CD1c-positive myeloid dendritic cell (primary cell): ENCODE measurements around the gene RNF31.

Experiments used
- DNase-seq: peaks from one replicate; pipeline ENCODE4 v3.0.0-alpha.2; 2016; ENCODE audit errors: extremely low spot score

The RNF31 gene

GRCh38 chr14:24159777-24160498 lies 12.6 kb downstream of the RNF31 start:
- no peak for DNase-seq

GRCh38 chr14:24160499-24160849 lies 13.2 kb downstream of the RNF31 start:
- no peak for DNase-seq

- DNase-seq: peak; percentile 98
These were observed 13.8 kb downstream of the RNF31 start, which contains the start of gene IRF9 for GRCh38 chr14:24160850-24161804. Gene IRF9, plus strand, starts transcription at chr14:24161265. Its CDS starts 880 bp downstream, at chr14:24162145.

DNA sequence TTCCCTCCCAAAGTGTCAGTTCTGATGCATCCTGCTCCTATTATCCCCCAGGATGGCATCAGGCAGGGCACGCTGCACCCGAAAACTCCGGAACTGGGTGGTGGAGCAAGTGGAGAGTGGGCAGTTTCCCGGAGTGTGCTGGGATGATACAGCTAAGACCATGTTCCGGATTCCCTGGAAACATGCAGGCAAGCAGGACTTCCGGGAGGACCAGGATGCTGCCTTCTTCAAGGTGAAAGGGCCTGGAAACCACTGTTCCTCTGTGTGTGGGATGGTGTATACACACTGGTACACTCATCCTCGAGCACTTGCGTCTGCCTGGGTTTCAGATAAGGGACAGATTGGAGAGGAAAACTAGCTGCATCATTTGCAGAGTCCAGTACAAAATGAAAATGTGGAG lies 14.8 kb downstream of the RNF31 start:
- DNase-seq: peak; percentile 13

DNA sequence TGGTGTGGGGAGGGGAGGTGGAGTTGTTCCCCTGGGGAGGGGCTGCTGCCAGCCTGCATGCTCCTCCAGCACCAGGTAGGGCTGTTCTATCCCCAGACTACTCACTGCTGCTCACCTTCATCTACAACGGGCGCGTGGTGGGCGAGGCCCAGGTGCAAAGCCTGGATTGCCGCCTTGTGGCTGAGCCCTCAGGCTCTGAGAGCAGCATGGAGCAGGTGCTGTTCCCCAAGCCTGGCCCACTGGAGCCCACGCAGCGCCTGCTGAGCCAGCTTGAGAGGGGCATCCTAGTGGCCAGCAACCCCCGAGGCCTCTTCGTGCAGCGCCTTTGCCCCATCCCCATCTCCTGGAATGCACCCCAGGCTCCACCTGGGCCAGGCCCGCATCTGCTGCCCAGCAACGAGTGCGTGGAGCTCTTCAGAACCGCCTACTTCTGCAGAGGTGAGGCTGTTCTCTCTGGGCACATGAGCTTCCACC lies 17.3 kb downstream of the RNF31 start:
- DNase-seq: no peak

DNA sequence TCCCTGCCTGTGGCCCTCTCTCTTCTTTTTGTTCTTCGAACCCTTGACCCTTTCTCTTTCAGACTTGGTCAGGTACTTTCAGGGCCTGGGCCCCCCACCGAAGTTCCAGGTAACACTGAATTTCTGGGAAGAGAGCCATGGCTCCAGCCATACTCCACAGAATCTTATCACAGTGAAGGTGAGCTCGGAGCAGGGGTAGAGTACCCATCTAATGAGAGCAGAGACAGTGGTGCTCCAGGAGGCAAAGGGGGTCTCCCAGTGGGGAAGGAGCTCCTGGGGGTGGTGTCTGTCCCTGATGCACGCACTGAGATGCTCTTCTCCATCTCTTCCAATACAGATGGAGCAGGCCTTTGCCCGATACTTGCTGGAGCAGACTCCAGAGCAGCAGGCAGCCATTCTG lies 18.5 kb downstream of the RNF31 start:
- no peak for DNase-seq

DNA sequence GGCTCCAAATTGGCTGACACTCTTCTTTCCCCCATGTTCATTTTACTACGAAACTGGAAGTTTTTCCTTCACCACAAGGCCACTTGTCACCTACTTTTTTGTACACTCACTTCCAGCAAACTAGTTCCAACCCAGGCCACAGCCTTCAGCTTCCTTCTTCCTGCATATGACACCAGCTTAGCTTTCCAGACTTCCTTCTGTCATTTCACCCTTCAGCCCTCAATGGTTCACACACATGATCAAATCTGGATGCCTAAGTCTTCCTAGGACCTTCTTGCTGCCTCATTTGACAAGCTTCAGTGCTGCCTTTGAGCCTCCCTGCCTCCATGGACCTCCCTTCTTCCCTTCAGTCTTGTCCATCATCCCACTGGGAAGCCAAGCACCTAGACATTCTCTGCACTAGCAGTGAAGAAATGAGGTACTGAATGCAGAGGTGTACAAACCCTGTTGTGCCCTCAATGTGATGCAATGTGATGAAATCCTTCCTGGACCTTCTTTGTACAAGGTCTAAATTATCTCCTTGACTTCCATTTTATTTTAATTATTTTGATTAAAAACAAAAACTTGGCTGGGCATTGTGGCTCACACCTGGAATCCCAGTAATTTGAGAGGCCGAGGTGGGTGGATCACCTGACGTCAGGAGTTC lies 20.3 kb downstream of the RNF31 start:
- peak; percentile 59 for DNase-seq

GRCh38 chr14:24171422-24172260 lies 24.3 kb downstream of the RNF31 start, which contains the start of gene REC8:
Gene REC8, plus strand, starts transcription at chr14:24172080. Its CDS starts 473 bp downstream, at chr14:24172553.
- peak; percentile 33 for DNase-seq

DNA sequence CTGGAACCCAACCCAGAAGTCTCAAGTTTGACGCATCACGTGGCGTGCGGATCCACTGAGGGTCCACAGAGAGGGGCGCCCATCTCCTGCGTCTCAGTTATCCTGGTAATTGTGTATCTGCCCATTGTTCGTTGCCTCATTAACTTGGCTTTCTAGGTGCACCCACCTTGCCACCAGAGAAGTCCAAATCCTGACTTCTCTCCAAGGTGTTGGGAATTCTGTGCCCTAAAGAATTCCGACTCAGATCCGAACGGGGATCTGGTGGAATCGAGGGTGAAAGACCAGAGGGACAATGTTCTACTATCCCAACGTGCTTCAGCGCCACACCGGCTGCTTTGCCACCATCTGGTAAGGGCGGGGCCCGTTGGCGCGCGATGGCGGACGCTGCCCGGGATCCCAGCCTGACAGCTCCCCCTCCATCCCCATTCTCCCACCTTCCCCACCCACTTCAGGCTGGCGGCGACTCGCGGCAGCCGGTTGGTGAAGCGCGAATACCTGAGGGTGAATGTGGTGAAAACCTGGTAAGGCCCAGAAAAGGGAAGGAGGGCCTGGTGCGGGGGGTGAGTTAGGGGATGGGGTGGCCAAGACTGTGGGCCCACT lies 25.1 kb downstream of the RNF31 start:
- DNase-seq: no peak

- DNase-seq: no peak
These were observed 25.6 kb downstream of the RNF31 start for GRCh38 chr14:24172871-24173281.

DNA sequence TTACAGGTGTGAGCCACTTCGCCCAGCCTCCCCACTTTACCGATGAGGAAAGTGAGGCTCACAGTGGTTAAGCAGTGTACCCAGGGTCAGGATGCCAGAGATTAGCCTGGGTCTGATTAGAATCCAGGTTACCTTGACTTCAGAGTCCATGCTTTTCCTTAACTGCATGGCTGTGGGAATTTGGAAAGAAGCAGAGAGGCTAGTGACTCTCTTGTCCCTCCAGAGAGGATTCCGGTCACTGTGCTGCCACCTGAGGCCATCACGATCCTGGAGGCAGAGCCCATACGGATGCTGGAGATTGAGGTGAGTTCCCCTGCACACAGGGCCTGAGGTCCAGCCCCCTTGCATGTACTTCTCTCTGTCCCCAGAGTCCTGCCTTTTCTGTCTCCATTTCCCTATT lies 29.3 kb downstream of the RNF31 start:
- no peak for DNase-seq

GRCh38 chr14:24177041-24177825 lies 29.9 kb downstream of the RNF31 start:
- DNase-seq: no peak

GRCh38 chr14:24177891-24178290 lies 30.6 kb downstream of the RNF31 start:
- no peak for DNase-seq

- DNase-seq: no peak
These were observed 31.3 kb downstream of the RNF31 start for GRCh38 chr14:24178399-24179178.

- no peak for DNase-seq
These were observed 32.1 kb downstream of the RNF31 start for GRCh38 chr14:24179294-24179960.

DNA sequence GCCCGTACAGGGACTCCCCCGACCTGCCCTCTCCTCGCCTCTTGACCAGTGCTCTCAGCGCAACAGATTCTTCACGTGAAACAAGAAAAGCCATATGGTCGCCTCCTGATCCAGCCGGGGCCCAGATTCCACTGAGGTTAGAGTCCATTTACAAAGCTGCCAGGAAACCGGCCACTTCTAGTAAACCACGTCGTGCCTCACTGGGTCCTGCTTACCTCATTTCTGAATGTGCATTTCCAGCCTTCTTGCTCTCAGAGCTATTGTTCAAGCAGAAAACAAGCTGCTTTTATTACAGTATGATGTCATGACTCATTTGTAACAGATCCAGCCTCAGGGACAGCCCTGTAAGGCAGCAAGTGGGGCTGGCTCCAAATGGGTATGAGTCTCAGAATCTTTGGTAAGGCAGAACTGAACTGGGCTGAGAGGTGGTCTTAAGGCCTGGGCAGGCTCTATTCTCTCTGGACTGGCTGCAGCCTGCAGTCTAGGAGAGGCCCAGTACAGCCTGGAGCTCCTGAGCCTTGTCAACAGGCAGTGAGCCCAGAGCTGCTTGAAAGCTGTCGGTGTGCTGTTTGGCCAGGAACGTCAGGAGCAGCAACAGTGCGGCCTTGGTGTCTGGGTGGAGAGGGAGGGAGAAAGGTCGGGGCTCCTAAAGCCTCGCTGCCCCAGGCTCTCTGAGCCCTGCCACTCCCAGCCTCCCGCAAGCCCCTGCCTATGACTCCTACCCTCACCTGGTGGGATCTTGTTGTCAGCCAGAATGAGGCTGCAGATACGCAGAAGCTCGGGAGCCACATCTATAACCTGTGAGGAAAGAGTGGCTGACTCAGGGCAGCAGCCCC lies 32.9 kb downstream of the RNF31 start:
- DNase-seq: no peak

DNA sequence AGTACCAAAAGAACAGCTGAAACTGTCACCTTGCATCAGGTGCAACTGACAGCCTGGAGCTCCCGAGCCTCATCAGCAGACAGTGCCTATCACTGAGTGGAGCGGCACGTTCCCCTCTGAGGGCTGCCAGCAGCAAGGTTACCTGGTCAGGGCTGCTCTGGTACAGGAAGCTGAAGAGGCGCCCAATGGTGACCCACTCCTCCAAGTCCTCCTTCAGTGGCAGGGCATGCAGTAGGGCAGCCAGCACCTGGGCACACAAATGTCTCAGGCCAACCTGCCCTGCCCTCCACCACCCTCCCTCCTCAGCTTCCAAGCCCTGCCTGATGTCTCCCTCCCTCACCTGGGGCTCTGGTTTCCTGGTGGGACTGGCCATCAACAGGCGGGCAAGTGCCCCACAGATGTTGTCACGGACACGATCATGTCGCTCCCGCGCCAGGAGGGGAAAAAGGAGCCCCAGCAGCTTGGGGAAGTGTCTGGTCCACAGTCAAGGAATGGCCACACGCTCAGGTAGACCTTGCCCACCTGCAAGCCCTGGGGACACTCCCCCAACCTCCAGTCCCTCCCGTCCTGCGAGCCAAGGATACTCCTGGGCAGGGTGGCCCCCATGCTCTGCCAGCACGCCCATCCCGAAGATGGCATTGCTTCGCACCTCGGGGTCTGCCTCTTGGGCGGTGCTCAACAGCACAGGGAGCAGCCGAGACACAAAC lies 34.2 kb downstream of the RNF31 start:
- DNase-seq: no peak
